GM21360 (cell line): ENCODE measurements around the gene TRMT5.

Experiments used
- ATAC-seq: cut with Tn5 transposase; IDR thresholded peaks from one replicate; pipeline ENCODE4 v1.9.1; 2021; ENCODE audit warnings: mild to moderate bottlenecking, moderate library complexity; ENCODE audit not compliant: unreplicated experiment

Gene TRMT5

DNA sequence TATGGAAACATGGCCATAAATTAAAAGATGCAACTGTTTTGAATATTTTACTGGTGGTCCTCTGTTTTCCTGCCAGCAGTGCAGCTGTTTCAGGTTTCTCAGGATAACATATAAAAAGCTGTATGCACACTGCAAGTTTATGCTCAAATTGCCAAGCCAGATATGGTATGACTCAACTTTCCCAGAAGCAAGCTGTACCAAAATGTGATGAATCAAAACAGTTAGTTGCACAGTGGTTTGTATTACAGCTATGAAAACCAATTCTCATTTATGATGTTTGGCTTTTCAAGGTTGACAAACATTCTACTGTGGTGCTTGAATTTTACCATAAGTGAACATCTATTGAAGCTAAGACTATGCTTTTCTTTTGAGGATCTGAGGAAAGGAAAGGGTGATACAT is 15.5 kb downstream of the TRMT5 start:
- ATAC-seq: no peak

GRCh38 chr14:60964904-60965303 is 16.0 kb downstream of the TRMT5 start:
- no peak for ATAC-seq

- ATAC-seq: no peak
Measured at GRCh38 chr14:60963761-60964160, 17.1 kb downstream of the TRMT5 start.

- ATAC-seq: no peak
Measured at GRCh38 chr14:60958146-60958545, 22.7 kb downstream of the TRMT5 start.

GRCh38 chr14:60956632-60957031 is 24.2 kb downstream of the TRMT5 start:
- no peak for ATAC-seq

- no peak for ATAC-seq
Measured at GRCh38 chr14:60956202-60956601, 24.7 kb downstream of the TRMT5 start.

- no peak for ATAC-seq
Measured at GRCh38 chr14:60951776-60952435, 29.0 kb downstream of the TRMT5 start.

DNA sequence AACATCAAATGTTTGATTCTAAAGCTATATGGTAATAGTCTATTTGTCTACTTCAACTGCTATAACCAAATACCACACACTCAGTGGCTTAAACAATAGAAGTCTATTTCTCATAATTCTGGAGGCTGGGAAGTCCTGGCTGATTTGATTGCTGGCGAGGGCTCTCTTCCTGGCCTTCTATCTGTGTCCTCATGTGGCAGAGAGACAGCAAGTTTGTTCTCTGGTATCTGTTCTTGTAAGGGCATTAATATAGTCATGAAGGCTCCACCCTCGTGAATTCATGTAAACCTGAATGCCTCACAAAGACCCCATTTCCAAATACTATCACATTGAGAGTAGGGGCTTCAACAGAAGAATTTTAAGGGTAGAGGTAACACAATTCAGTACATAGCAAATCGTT is 34.1 kb downstream of the TRMT5 start:
- no peak for ATAC-seq

- ATAC-seq: no peak
Measured at GRCh38 chr14:60945984-60946383, 34.9 kb downstream of the TRMT5 start.

DNA sequence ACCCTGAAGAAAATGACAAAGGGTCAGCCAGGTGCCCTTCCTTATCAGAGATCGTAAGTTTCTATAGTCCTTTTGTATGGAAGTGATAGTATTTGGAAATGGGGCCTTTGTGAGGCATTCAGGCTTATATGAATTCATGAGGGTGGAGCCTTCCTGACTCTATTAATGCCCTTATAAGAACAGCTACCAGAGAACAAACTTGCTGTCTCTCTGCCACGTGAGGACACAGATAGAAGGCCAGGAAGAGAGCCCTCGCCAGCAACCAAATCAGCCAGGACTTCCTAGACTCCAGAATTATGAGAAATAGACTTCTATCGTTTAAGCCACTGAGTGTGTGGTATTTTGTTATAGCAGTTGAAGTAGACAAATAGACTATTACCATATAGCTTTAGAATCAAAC is 36.7 kb downstream of the TRMT5 start:
- no peak for ATAC-seq

GRCh38 chr14:60943637-60944032 is 37.2 kb downstream of the TRMT5 start:
- ATAC-seq: no peak

- ATAC-seq: no peak
Measured at GRCh38 chr14:60935319-60935718, 45.6 kb downstream of the TRMT5 start.

DNA sequence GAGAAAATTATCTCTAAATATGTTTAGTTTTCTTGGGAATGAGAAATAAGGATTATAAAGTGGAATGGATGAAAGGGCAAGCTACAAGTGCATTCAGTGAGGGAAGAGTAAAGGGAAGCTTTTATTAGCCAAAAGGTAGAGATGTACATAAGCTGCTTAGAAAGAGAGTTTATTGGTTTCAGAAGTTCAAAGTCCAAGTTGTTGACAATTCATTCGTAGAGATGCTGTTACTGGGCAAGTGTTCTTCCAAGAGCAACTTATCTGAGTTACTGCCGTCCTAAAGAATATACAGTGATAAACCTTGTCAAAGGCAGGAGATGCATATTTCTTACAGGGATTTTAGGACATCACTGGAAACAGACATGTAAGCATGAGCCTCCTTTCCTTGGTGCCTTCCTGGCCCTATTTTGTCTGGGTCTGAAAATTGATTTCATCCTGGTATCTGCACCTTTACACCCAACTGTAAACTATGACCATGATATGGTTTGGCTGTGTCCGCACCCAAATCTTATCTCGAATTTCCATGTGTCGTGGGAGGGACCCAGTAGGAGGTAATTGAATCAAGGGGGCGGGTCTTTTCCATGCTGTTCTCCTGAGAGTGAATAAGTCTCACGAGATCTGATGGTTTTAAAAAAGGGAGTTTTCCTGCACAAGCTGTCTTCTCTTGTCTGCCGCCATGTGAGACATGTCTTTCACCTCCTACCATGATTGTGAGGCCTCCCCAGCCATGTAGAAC is 46.8 kb downstream of the TRMT5 start:
- ATAC-seq: no peak

DNA sequence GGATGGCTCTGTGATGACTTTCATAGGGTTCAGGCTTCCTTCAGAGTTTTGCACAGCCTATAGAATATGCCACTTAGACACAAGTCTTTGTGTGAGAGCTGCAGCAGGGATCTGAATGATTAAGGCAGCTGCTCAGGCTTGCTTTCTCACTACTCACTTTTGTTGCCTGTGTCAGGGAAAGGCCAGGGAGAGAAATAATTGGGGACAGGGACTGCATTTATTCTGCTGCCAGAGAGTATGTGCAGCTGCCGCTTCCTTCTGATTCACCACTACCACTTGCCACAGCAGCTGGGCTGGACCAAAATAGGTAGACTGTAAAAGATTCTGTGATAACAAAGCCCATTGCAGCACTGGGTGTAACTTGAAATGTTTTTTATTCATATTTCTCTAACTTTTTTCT is 49.7 kb downstream of the TRMT5 start:
- no peak for ATAC-seq

- ATAC-seq: peak; percentile 98
Measured at GRCh38 chr14:60926002-60926401, 54.9 kb downstream of the TRMT5 start.

GRCh38 chr14:60925286-60925685 is 55.6 kb downstream of the TRMT5 start:
- no peak for ATAC-seq

DNA sequence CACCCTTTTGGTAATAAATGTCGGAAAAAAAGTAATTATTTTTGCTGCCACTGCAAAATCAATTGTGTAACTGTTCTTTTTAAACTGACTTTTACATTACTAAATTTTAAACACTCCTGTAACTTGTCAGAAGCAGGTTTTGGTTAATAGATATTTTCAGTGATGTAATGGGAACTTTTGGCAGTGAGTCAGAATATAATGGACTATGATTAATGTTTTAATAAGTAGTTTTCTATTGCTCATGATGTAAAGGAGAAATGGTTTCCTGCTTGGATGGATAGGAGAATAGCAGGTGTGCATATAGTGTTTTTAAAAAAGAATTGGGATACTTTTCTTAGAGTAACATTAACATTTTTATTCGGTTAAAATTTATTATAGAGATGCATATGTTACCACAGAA is 58.8 kb downstream of the TRMT5 start:
- ATAC-seq: no peak
